ENCODE measurements around the gene MINDY4. TPM values are rescaled to one million over a fixed set of nuclear protein-coding genes. Genes with fewer than 3 reads are reported as not detected.
A peak's percentile ranks its signal among the peaks of the same experiment; 100 is the strongest.

MINDY4 gene
- total RNA-seq, 1 donor from 2014 or later = 8.4 TPM

DNA sequence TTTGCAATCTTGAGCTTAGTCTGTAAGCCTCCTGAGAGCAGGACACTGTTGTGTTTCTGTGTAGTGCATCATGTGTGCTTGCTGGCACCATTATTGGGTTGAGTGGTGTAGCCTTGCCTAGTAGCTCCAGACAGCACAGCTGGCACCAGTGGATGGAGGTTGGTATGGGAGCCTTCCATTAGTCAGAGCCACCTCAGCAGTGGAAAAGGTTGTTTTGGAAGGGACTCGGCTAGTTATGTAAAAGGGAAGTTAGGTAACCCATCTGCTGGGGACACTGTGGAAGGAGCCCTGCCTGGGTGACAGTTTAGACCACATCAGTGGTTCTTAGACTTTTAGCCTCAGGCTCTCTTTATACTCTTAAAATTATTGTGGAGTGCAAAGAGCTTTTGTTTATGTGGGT is 16.3 kb downstream of the MINDY4 start:
- H3K4me1 Mint-ChIP-seq (ENCODE audit: unreplicated experiment) = no peaks in the 10 kb centered on the region
- no peaks in the 10 kb centered on the region for H3K9me3 Mint-ChIP-seq
- H3K4me3 Mint-ChIP-seq = no peak overlapping the region
- H3K27ac Mint-ChIP-seq = no peak overlapping the region
- peak; percentile 15 for DNase-seq (ENCODE audit: extremely low spot score, unreplicated experiment)
- no peaks in the 10 kb centered on the region for H3K27me3 Mint-ChIP-seq
- H3K36me3 Mint-ChIP-seq = peaks cover 7% of the 10 kb centered on the region
- TF ChIP-seq CTCF (conservative IDR thresholded peaks at IDR 0.05) = no peak

DNA sequence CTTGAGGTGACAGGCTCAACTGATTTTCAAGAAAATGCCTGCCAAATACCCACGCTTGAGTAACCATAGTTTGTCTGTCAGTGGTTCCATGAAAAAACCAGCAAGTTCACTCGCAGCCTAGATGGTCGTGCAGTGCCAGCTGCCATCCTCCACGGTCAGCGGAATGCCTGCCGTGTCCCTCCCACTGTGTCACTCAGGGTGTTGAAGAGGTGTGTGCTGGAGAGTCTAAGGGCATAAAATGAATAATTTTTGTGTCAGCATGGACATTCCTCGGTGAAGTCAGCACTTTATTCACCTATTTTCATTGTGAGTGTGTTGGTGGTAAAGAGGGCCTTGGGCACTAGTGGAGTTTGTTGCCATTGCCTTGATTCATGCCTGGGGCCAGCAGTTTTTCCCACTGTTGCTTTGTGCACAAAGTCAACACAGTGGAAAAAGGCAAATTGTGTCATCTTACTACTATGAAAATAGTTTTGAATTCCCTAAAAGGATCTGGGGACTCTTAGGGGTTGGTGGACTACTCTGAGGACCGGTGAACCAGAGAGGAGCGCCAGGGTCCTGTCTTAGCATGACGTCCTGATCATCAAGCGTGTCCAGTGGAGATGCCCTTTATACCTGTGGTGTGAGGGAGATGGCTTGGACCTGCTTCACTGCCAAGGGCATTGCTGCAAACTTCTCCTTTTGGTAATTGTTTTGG is 17.6 kb downstream of the MINDY4 start:
- DNase-seq (ENCODE audit: extremely low spot score, unreplicated experiment) = peak; percentile 43
- TF ChIP-seq CTCF (conservative IDR thresholded peaks at IDR 0.05) = no peak
- Mint-ChIP-seq H3K9me3 (no peaks in the 10 kb centered on the region), H3K27ac (no peak overlapping the region), H3K4me1 (ENCODE audit: unreplicated experiment) (no peaks in the 10 kb centered on the region), H3K4me3 (no peak overlapping the region), H3K36me3 (peaks cover 3% of the 10 kb centered on the region), H3K27me3 (no peaks in the 10 kb centered on the region)

DNA sequence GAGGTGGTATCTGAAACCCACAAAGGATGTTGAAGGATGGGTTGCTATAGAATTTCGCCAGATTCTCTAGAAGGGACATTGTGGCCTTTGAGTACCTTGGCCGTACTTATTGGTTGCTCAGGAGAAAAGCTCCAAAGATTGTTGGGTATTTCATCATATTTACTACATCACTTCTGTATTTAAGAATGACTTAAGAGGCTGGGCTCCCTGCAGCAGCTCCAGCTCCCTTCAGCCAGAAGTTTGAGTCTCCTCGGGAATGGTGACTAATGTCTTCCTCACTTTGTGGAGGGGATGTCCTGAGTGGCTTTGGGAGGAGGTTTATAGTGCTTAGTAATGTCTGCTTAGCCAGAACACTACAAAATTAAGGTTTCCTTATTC is 18.1 kb downstream of the MINDY4 start:
- no peak for TF ChIP-seq CTCF (conservative IDR thresholded peaks at IDR 0.05)
- no peaks in the 10 kb centered on the region for H3K9me3 Mint-ChIP-seq
- H3K4me1 Mint-ChIP-seq (ENCODE audit: unreplicated experiment) = no peaks in the 10 kb centered on the region
- DNase-seq (ENCODE audit: extremely low spot score, unreplicated experiment) = no peak
- no peaks in the 10 kb centered on the region for H3K27me3 Mint-ChIP-seq
- H3K27ac Mint-ChIP-seq = no peak overlapping the region
- peaks cover under 1% of the 10 kb centered on the region for H3K36me3 Mint-ChIP-seq
- H3K4me3 Mint-ChIP-seq = no peak overlapping the region

GRCh38 chr7:30790356-30790755 is 19.1 kb downstream of the MINDY4 start:
- Mint-ChIP-seq H3K4me1 (ENCODE audit: unreplicated experiment) (no peaks in the 10 kb centered on the region), H3K27me3 (no peaks in the 10 kb centered on the region), H3K27ac (no peak overlapping the region), H3K36me3 (no peaks in the 10 kb centered on the region), H3K9me3 (no peaks in the 10 kb centered on the region), H3K4me3 (no peak overlapping the region)
- no peak for DNase-seq (ENCODE audit: extremely low spot score, unreplicated experiment)
- no peak for TF ChIP-seq CTCF (conservative IDR thresholded peaks at IDR 0.05)

GRCh38 chr7:30791114-30791513 is 19.9 kb downstream of the MINDY4 start:
- H3K27me3 Mint-ChIP-seq = no peaks in the 10 kb centered on the region
- H3K27ac Mint-ChIP-seq = no peak overlapping the region
- peaks cover 3% of the 10 kb centered on the region for H3K4me1 Mint-ChIP-seq (ENCODE audit: unreplicated experiment)
- no peak for DNase-seq (ENCODE audit: extremely low spot score, unreplicated experiment)
- no peaks in the 10 kb centered on the region for H3K9me3 Mint-ChIP-seq
- no peak for TF ChIP-seq CTCF (conservative IDR thresholded peaks at IDR 0.05)
- no peaks in the 10 kb centered on the region for H3K36me3 Mint-ChIP-seq
- H3K4me3 Mint-ChIP-seq = no peak overlapping the region

Data from type B pancreatic cell (in vitro differentiated cells).